Activated naive CD8-positive, alpha-beta T cell treated with anti-CD3 and anti-CD28 coated beads for 36 hours (primary cell): ENCODE data around the gene CNTNAP4. TPM values are rescaled to one million over a fixed set of nuclear protein-coding genes. Genes with fewer than 3 reads are reported as not detected.

Experiments
- DNase-seq: peaks from one replicate; pipeline ENCODE4 v3.0.0; 2021
- H3K27ac Mint-ChIP-seq: one replicate; pipeline ENCODE4 v1.8.0; 2022; ENCODE audit warnings: mild to moderate bottlenecking, moderate library complexity, mixed read lengths
- H3K27me3 Mint-ChIP-seq: one replicate; pipeline ENCODE4 v1.8.0; 2022; ENCODE audit warnings: mild to moderate bottlenecking, mixed read lengths
- H3K36me3 Mint-ChIP-seq: one replicate; pipeline ENCODE4 v1.8.0; 2021; ENCODE audit warnings: mild to moderate bottlenecking, mixed read lengths
- H3K4me1 Mint-ChIP-seq: one replicate; pipeline ENCODE4 v1.8.0; 2021; ENCODE audit warnings: mixed read lengths
- H3K4me3 Mint-ChIP-seq: one replicate; pipeline ENCODE4 v1.8.0; 2022; ENCODE audit warnings: mild to moderate bottlenecking, moderate library complexity, mixed read lengths
- H3K9me3 Mint-ChIP-seq: one replicate; pipeline ENCODE4 v1.8.0; 2022; ENCODE audit warnings: mixed read lengths
- total RNA-seq, 2 experiments: library from RNA; stranded (reverse); gene quantifications; one replicate each; pipeline ENCODE4 v1.2.3, GENCODE V29; 2021

The CNTNAP4 gene
- total RNA-seq, 2 experiments from 2014 or later = not detected

DNA sequence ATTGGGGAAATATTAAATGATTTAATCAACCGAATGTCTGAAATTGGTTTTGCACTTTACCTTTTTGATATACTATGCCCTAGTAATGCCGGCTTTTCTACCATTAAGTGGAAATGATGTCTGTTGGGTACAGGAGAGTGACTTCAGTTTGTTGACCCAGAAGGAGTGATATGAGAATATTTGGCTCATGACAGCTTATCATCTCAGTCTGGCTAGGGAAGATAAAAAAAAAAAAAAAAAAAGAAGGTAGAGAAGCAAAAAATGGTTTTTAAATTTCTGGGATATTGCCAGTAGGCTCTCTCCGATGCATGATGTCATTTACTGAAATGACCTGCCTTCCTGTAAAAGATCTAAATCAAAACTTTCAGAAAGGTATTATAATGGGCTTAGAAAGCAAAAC is 69.0 kb downstream of the CNTNAP4 start:
- H3K9me3 Mint-ChIP-seq = peaks cover 1% of the 10 kb centered on the region
- no peaks in the 10 kb centered on the region for H3K27me3 Mint-ChIP-seq
- no peak overlapping the region for H3K27ac Mint-ChIP-seq
- no peaks in the 10 kb centered on the region for H3K4me1 Mint-ChIP-seq
- H3K36me3 Mint-ChIP-seq = no peaks in the 10 kb centered on the region
- no peak overlapping the region for H3K4me3 Mint-ChIP-seq
- no peak for DNase-seq

DNA sequence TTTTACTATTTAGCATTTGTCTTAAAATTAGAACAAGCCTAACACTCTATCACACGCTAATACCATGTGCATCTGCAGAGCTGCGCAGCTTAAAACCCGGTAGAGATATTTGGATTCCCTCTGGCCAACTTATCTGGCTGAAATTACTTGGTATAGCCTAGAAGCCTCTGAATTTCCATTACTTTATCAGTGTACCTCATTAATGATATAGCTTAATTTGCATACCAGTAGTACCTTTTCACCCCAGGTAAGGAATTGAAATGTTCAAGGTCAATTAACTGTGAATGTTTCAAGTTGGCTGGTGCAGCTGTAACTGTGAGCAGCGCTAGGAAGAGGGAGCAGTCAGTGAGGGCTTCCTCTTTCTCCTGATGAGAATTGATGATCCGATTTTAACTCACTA is 74.2 kb downstream of the CNTNAP4 start:
- Mint-ChIP-seq H3K27me3 (no peaks in the 10 kb centered on the region), H3K9me3 (peaks cover 1% of the 10 kb centered on the region), H3K4me3 (no peak overlapping the region), H3K36me3 (no peaks in the 10 kb centered on the region), H3K4me1 (no peaks in the 10 kb centered on the region), H3K27ac (no peak overlapping the region)
- no peak for DNase-seq

DNA sequence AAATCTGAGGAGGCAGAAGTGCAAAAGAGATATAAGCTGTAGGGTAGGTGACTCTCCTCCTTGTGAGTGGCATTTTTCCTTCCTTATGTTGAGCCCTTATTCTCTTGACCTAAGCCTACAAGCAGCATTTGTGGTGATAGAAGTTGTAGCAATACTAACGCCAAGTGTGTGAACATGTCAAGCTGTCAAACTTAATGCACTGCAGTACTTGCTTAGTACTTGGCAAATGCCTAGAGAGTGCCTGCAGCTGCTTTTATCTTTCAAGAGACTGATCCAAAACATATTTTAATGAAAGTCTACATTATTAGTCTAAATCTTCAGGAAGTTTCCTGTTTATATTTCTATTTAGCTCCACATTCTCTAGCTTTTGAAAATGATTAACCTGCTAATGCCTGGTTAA is 83.2 kb downstream of the CNTNAP4 start:
- H3K36me3 Mint-ChIP-seq = no peaks in the 10 kb centered on the region
- no peaks in the 10 kb centered on the region for H3K4me1 Mint-ChIP-seq
- no peaks in the 10 kb centered on the region for H3K9me3 Mint-ChIP-seq
- H3K27me3 Mint-ChIP-seq = no peaks in the 10 kb centered on the region
- H3K4me3 Mint-ChIP-seq = no peak overlapping the region
- no peak for DNase-seq
- no peak overlapping the region for H3K27ac Mint-ChIP-seq

DNA sequence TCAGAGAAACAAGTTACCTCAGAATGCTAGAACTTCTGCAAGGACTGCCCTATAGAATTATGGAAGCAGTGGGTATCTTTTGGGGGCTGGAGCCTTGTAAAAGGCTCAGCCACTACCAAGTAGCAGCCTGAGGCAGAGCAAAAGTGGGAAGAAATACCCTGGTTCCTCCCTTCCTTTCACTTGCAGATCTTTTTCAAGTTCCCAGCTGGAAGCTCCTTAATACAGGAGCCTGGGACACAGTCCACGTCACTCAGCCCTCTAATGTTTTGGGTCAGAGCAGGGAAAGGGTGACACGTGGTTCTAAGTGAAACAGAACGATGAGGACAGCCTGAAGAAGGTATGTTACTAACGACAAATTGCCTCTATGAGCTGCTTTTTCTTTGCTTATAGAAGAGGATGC is 93.1 kb downstream of the CNTNAP4 start:
- H3K9me3 Mint-ChIP-seq = peaks cover 4% of the 10 kb centered on the region
- no peak for DNase-seq
- no peaks in the 10 kb centered on the region for H3K36me3 Mint-ChIP-seq
- H3K4me3 Mint-ChIP-seq = no peak overlapping the region
- no peak overlapping the region for H3K27ac Mint-ChIP-seq
- no peaks in the 10 kb centered on the region for H3K4me1 Mint-ChIP-seq
- H3K27me3 Mint-ChIP-seq = no peaks in the 10 kb centered on the region

DNA sequence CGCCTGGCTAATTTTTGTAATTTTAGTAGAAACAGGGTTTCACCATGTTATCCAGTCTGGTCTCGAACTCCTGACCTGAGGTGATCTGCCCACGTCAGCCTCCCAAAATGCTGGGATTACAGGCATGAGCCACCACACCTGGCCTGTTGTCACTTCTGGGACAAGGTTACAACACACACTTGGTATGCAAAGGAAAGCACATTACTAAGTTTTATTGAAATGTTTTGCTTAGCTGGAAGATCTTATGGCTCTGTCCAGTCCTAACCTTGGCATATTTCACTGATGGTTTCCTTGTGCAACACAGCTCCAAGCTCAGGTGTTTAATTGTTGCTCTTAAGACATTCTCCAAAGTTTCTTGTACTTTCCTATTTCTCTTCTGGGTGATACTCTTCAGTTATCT is 94.2 kb downstream of the CNTNAP4 start:
- Mint-ChIP-seq H3K36me3 (no peaks in the 10 kb centered on the region), H3K9me3 (peaks cover 2% of the 10 kb centered on the region), H3K27ac (no peak overlapping the region), H3K27me3 (no peaks in the 10 kb centered on the region), H3K4me3 (no peak overlapping the region), H3K4me1 (no peaks in the 10 kb centered on the region)
- DNase-seq = no peak

DNA sequence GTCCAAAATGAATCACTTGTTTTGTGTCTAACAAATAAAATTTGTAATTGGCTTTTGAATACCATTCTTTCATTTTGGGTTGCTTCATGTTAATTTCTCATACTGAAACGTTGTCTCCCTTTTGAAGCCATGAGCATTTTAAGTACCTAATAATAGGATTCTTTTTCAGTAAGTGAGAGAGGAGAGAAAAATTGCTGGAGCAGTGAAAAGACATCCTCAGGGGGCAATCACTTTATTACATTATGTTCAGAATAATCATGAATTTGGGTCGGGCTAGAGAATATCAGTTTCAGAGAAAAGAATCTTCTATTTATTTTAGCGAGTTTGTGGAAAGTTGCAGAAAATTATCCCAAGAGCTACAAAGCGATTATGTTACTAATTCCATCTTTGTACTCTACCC is 96.8 kb downstream of the CNTNAP4 start:
- H3K9me3 Mint-ChIP-seq = peaks cover 2% of the 10 kb centered on the region
- no peaks in the 10 kb centered on the region for H3K36me3 Mint-ChIP-seq
- no peak overlapping the region for H3K27ac Mint-ChIP-seq
- no peaks in the 10 kb centered on the region for H3K4me1 Mint-ChIP-seq
- H3K27me3 Mint-ChIP-seq = no peaks in the 10 kb centered on the region
- DNase-seq = no peak
- no peak overlapping the region for H3K4me3 Mint-ChIP-seq

DNA sequence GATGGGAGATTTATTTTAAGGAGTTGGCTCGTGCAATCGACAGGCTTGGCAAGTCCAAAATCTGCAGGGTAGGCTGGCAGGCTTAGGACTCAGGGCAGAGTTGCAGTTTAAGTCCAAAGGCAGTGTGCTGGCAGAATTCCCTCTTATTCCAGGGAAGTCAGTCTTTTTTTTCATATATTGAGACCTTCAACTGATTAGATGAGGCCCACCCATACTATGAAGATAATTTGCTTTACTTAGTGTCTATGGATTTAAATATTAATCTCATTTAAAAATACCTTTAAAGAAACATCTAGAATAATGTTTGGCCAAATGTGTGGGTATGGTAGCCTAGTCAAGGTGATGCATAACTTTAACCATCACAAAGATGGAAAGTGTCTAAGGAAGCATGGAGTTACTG is 99.8 kb downstream of the CNTNAP4 start:
- Mint-ChIP-seq H3K4me1 (no peaks in the 10 kb centered on the region), H3K27ac (no peak overlapping the region), H3K27me3 (no peaks in the 10 kb centered on the region), H3K36me3 (no peaks in the 10 kb centered on the region), H3K9me3 (no peaks in the 10 kb centered on the region), H3K4me3 (no peak overlapping the region)
- DNase-seq = no peak

DNA sequence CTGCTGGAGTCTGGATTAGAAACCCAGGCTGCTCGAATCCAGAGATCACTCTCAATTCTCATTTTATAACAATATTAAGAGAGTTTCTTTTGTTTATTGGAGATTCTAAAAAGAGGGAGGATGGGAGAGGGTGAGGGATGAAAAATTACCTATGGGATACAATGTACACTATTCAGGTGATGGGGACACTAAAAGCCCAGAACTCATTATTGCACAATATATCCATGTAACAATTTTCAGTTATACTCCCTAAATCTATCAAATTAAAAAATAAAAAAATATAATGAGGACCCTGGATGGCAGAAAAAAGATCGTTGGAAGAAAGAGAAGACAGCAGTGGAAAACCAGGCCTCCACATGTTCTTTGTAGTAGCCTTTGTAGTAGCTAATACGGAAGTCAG is 100.8 kb downstream of the CNTNAP4 start:
- no peak for DNase-seq
- Mint-ChIP-seq H3K4me3 (no peak overlapping the region), H3K27ac (no peak overlapping the region), H3K9me3 (no peaks in the 10 kb centered on the region), H3K27me3 (no peaks in the 10 kb centered on the region), H3K36me3 (no peaks in the 10 kb centered on the region), H3K4me1 (no peaks in the 10 kb centered on the region)

DNA sequence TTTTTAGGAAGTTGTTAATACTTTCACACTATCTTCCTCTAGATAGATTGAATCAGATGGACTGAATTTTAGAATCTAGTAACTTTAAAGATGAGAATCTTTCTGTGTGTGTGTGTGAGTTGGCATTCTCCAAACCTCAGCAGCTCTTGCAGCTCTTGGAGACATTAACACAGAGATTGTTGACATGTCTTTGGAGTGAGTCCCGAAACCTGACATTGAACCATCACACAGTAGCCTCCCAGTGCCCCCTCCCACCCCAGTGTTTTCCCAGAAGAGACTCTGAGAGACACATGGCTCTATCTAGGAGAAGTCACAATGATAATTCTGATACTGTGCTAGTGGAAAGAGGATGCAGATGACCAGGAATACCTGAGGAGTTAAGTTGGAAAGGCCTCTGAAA is 103.9 kb downstream of the CNTNAP4 start:
- H3K27me3 Mint-ChIP-seq = no peaks in the 10 kb centered on the region

DNA sequence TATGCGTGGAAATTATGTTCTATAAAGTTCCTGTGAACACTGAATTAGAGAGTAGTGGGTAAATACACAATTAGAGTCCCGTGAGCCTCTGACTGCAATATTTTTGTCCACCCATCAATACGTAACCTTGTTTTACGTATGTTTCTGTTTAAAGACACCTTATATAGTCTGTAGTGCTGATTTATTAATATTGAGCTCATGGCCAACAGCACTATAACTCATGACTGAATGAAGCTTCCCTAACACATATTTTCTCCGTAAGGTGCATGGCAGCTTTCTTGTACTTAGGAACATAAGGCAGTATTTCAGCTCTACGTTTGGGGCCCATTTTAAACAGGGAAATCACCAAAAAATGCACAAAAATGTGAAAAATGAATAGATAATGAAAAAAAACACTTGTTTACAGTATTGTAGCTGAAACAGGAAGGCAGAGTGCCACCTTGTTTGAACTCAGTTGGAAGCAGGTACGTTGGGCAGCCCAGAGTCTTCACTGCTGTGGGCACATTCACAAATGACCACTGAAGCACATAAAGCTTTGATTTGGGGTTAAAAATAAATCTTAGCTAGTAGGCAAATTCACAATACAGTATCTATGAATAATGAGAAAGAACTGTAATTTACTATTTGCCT is 108.5 kb downstream of the CNTNAP4 start:
- no peaks in the 10 kb centered on the region for H3K4me1 Mint-ChIP-seq
- no peak for DNase-seq
- no peaks in the 10 kb centered on the region for H3K36me3 Mint-ChIP-seq
- H3K9me3 Mint-ChIP-seq = no peaks in the 10 kb centered on the region
- H3K27me3 Mint-ChIP-seq = no peaks in the 10 kb centered on the region
- no peak overlapping the region for H3K27ac Mint-ChIP-seq
- no peak overlapping the region for H3K4me3 Mint-ChIP-seq

More for the DNA sequence above, 103.9 kb downstream of the CNTNAP4 start:
- Mint-ChIP-seq H3K36me3 (no peaks in the 10 kb centered on the region), H3K27ac (no peak overlapping the region), H3K4me1 (no peaks in the 10 kb centered on the region), H3K9me3 (no peaks in the 10 kb centered on the region), H3K4me3 (no peak overlapping the region)
- DNase-seq = no peak

DNA sequence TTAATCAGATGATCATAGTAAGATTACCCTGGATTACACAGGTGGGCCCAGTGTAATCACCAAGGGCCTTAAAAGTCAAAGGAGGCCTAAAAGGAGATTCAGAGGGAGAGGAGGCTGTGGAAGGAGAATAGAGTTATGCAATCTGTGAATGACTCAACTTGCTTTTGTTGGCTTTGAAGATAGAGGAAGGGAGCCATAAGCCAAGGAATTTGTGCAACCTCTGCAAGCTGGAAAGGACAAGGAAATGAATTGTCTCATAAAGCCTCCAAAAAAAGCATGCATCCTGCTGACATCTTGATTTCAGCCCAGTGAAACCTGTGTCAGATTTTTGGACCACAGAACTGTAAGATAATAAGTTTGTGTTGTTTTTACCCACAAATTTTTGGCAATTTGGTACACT is 109.6 kb downstream of the CNTNAP4 start:
- H3K36me3 Mint-ChIP-seq = no peaks in the 10 kb centered on the region
- DNase-seq = no peak
- no peaks in the 10 kb centered on the region for H3K4me1 Mint-ChIP-seq
- H3K4me3 Mint-ChIP-seq = no peak overlapping the region
- no peaks in the 10 kb centered on the region for H3K9me3 Mint-ChIP-seq
- no peak overlapping the region for H3K27ac Mint-ChIP-seq
- no peaks in the 10 kb centered on the region for H3K27me3 Mint-ChIP-seq

DNA sequence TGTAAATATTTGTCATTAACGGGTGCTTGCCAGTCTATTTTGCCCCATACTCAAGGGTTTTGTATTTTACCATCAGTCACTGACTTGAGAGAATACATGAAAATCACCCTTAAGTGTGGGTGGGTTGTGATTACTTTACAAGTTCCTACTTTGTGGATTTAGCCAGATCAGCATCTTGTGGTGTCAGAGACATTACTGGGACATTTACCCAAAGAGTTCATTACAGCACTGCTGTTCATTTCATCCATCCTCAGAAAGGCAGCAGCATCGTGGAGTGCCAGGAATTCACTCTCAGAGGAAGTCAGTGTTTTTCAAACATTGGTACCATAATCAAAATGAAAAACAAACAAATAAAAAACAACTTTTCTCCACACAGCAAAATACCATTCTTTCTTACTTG is 110.8 kb downstream of the CNTNAP4 start:
- H3K4me1 Mint-ChIP-seq = no peaks in the 10 kb centered on the region
- no peaks in the 10 kb centered on the region for H3K9me3 Mint-ChIP-seq
- H3K4me3 Mint-ChIP-seq = no peak overlapping the region
- DNase-seq = no peak
- no peaks in the 10 kb centered on the region for H3K36me3 Mint-ChIP-seq
- no peaks in the 10 kb centered on the region for H3K27me3 Mint-ChIP-seq
- H3K27ac Mint-ChIP-seq = no peak overlapping the region

DNA sequence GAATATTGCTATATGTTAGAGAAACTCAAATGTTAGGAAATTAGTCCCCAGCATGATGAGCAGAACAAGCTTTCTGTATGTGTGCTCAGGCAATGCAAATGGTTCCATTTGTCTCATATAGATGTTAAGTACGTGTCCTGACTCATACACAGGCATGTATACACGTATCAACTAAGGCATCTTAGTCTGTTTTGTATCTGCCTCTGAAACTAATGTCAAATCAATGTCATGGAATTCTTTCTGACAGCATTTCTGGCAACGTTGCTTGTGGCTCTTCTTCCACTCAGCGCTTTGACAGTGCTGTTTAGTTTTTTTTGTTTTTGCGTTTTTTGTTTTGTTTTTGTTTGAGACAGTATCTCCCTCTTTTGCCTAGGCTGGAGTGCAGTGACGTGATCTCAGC is 111.9 kb downstream of the CNTNAP4 start:
- Mint-ChIP-seq H3K36me3 (no peaks in the 10 kb centered on the region), H3K27ac (no peak overlapping the region), H3K4me3 (no peak overlapping the region), H3K9me3 (no peaks in the 10 kb centered on the region), H3K27me3 (no peaks in the 10 kb centered on the region), H3K4me1 (no peaks in the 10 kb centered on the region)
- no peak for DNase-seq

DNA sequence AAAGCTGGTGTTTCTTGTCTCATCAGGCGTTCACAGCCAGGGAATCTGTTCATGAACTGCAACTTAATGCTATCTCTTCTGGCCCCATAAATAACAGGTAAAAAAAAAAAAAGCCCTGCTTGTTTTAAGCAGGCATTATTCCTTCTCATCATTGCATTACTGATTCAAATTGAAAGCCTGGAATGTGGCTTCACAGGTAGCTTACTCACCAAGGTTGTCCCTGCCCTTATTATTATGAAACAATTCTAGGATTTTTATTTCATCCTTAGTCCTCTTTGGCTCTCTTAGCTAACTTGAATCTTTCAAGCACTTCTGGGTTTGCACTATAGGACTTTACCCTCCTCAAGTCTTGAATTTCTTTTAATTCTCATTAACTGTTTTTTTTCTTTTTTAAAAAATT is 113.3 kb downstream of the CNTNAP4 start:
- Mint-ChIP-seq H3K27me3 (no peaks in the 10 kb centered on the region), H3K9me3 (no peaks in the 10 kb centered on the region), H3K27ac (no peak overlapping the region), H3K4me1 (no peaks in the 10 kb centered on the region), H3K4me3 (no peak overlapping the region), H3K36me3 (no peaks in the 10 kb centered on the region)
- no peak for DNase-seq

DNA sequence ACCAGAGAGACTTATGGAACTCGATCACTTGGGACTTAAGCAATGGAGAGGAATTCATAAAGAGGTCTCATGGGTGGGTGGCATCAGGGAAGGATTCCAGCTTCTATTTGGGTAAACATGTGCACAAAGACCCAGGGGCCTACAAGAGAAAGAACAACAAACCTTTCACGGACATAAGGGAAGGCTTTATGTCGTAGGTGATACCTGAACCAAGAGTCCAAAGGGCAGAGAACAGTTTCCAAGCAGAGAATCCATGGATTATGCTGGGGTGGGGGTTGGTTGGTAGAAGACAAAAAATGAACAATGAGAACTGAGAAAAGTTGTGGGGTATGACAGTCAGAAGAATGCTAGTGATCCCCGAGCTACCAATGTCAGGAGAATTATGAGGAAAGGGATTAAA is 119.8 kb downstream of the CNTNAP4 start:
- DNase-seq = no peak
- Mint-ChIP-seq H3K4me3 (no peak overlapping the region), H3K36me3 (no peaks in the 10 kb centered on the region), H3K27ac (no peak overlapping the region), H3K27me3 (no peaks in the 10 kb centered on the region), H3K9me3 (peaks cover 6% of the 10 kb centered on the region), H3K4me1 (no peaks in the 10 kb centered on the region)

DNA sequence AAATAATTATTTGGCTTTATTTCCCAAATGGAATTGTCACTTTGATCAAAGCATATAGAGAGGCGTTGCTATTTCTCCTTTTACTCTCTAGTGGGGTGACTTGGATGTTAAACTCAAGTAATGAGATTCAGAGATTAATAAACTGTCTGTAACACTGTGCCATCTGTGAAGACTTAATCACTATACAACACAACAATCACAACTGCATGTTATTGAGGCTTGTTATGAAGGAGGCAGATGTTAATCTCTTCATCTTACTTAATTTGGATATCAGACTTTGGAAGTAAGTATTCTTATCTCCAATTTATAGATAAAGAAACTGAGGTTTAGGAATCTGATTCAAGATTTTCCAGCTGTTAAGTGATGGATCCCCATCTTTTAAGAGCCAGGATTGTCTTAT is 132.5 kb downstream of the CNTNAP4 start:
- DNase-seq = no peak
- Mint-ChIP-seq H3K4me1 (no peaks in the 10 kb centered on the region), H3K27me3 (no peaks in the 10 kb centered on the region), H3K9me3 (peaks cover 3% of the 10 kb centered on the region), H3K4me3 (no peak overlapping the region), H3K27ac (no peak overlapping the region), H3K36me3 (no peaks in the 10 kb centered on the region)

DNA sequence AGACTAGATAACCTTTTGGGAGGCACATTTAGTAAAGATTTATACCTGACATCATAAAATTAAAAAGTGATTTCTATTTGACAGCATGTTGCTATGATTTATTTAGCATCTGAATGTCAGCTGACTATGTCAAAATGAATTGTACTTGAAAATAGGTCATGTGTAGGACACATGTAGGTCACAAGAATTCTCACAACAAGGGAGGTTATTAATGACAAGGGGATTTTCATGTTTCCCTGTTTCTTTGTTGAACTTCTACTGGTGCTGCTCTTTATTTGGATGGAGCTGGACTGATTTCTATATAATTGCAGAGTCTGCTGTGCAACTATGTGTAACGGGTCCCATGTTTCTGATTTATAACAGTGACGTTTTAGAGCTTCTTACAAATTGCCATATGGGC is 144.4 kb downstream of the CNTNAP4 start:
- H3K4me1 Mint-ChIP-seq = no peaks in the 10 kb centered on the region
- no peaks in the 10 kb centered on the region for H3K27me3 Mint-ChIP-seq
- H3K9me3 Mint-ChIP-seq = no peaks in the 10 kb centered on the region
- no peak overlapping the region for H3K4me3 Mint-ChIP-seq
- no peaks in the 10 kb centered on the region for H3K36me3 Mint-ChIP-seq
- H3K27ac Mint-ChIP-seq = no peak overlapping the region
- DNase-seq = no peak
